Measurements from ENCODE around the gene HEYL.

Gene HEYL

GRCh38 chr1:39681999-39682398 is 42.6 kb upstream of the HEYL start:
- DNase-seq (ENCODE audit: low spot score), result no peak
- TF ChIP-seq, protein P1, sequence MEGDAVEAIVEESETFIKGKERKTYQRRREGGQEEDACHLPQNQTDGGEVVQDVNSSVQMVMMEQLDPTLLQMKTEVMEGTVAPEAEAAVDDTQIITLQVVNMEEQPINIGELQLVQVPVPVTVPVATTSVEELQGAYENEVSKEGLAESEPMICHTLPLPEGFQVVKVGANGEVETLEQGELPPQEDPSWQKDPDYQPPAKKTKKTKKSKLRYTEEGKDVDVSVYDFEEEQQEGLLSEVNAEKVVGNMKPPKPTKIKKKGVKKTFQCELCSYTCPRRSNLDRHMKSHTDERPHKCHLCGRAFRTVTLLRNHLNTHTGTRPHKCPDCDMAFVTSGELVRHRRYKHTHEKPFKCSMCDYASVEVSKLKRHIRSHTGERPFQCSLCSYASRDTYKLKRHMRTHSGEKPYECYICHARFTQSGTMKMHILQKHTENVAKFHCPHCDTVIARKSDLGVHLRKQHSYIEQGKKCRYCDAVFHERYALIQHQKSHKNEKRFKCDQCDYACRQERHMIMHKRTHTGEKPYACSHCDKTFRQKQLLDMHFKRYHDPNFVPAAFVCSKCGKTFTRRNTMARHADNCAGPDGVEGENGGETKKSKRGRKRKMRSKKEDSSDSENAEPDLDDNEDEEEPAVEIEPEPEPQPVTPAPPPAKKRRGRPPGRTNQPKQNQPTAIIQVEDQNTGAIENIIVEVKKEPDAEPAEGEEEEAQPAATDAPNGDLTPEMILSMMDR (IDR thresholded peaks at IDR 0.05; ENCODE audit: extremely low read depth, missing control alignments), result no peak

GRCh38 chr1:39681294-39681693 is 41.9 kb upstream of the HEYL start:
- TF ChIP-seq, protein P1 (IDR thresholded peaks at IDR 0.05; ENCODE audit: extremely low read depth, missing control alignments), result no peak
- no peak for DNase-seq (ENCODE audit: low spot score)

- no peak for DNase-seq (ENCODE audit: low spot score)
- TF ChIP-seq, protein P1 (IDR thresholded peaks at IDR 0.05; ENCODE audit: extremely low read depth, missing control alignments), result no peak
Observed at GRCh38 chr1:39680751-39681150, 41.3 kb upstream of the HEYL start.

- TF ChIP-seq, protein P1 (IDR thresholded peaks at IDR 0.05; ENCODE audit: extremely low read depth, missing control alignments), result no peak
- no peak for DNase-seq (ENCODE audit: low spot score)
Observed at GRCh38 chr1:39679821-39680220, 40.4 kb upstream of the HEYL start.

DNA sequence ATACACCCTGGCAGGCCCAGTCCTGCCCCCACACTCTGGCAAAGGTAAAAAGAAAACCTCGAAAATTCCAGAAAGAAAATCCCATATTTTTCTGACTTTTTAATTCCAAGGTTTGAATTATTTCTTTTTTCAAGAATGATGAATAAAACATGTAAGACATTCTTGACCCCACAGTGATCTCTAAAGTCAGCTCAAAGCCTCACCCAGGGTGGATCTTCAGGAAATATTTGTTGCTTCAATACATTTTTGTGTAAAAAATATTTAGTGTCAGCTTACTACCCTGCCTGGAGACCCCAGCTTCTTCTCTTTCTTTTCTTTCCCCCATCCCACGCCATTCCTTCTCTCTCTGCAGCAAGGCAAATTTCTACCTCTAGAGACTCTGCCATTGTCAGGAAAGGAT is 39.4 kb upstream of the HEYL start:
- TF ChIP-seq, protein P1 (IDR thresholded peaks at IDR 0.05; ENCODE audit: extremely low read depth, missing control alignments), result no peak
- no peak for DNase-seq (ENCODE audit: low spot score)

DNA sequence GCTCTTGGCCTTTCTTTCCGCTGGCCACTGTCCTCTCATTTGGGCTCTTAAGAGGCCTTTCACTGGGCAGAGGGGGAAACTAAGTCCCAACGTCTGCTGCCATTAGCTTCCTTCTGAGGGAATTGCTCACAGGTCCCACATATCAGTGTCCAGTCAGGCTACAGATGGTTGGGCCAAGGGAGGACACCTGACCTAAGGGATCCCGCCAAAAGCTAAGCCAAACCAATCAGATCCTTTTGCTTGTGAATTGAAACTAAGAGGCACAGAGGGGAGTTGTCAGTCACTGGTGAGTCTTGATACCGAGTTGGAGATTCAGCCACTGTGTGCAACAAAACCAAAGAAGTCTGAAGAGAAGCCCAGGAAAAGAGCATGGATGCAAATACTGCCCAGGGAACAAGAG is 38.2 kb upstream of the HEYL start:
- no peak for DNase-seq (ENCODE audit: low spot score)
- TF ChIP-seq, protein P1 (IDR thresholded peaks at IDR 0.05; ENCODE audit: extremely low read depth, missing control alignments), result no peak

GRCh38 chr1:39676948-39677548 is 37.6 kb upstream of the HEYL start:
- DNase-seq (ENCODE audit: low spot score), result no peak
- TF ChIP-seq, protein P1 (IDR thresholded peaks at IDR 0.05; ENCODE audit: extremely low read depth, missing control alignments), result no peak

All from GM20000 (cell line).